Body of pancreas (tissue), 4 donors: ENCODE data around the gene RBM48. TPM values are rescaled to one million over a fixed set of nuclear protein-coding genes. Genes with fewer than 3 reads are reported as not detected.
"Not testable (repeated sequence)": the region's sequence is repeated elsewhere in the genome, so short reads cannot be mapped to it uniquely, and the experiment has no call there.

ENCODE experiments used
- ATAC-seq: fragments of 150-250 bp; one replicate; pipeline ENCODE4 v1.9.1; 2016
- DNase-seq, 4 donors: peaks; one replicate each; pipeline ENCODE4 v3.0.0-alpha.2; 2019
- H3K27ac ChIP-seq, 4 donors: fragments of 200-600 bp; sonication (generic); 1 replicate in 3 of 4; 2 replicates in 1 of 4; pipeline versions ENCODE4 v1.5.1 to v1.6.1; 2016 to 2019; ENCODE audit warnings: mild to moderate bottlenecking in 1 of 4, mixed read lengths in 1 of 4, moderate library complexity in 1 of 4
- H3K27me3 ChIP-seq, 2 donors: fragments of 200-600 bp; sonication (generic); one replicate each; pipeline ENCODE4 v1.6.0; 2016; ENCODE audit warnings: mild to moderate bottlenecking in 1 of 2
- H3K36me3 ChIP-seq, 2 donors: fragments of 200-600 bp; sonication (generic); replicated peaks in 1 of 2; 2 replicates each; pipeline ENCODE4 v1.5.1; 2016; ENCODE audit warnings: low read depth in 2 of 2; ENCODE audit not compliant: insufficient read depth in 1 of 2
- H3K4me1 ChIP-seq: fragments of 200-600 bp; sonication (generic); one replicate; pipeline ENCODE4 v1.6.0; 2016
- H3K4me3 ChIP-seq, 2 donors: fragments of 200-600 bp; sonication (generic); 1 replicate in 1 of 2; 2 replicates in 1 of 2; pipeline ENCODE4 v1.5.1; 2016 to 2019
- H3K9me3 ChIP-seq, 3 donors: fragments of 200-600 bp; sonication (generic); 1 replicate in 2 of 3; 2 replicates in 1 of 3; pipeline ENCODE4 v1.5.1; 2016
- CTCF ChIP-seq, 7 experiments: fragments of 450-650 bp in 4 of 7; fragments of 200-600 bp in 3 of 7; sonication (generic) in 3 of 7; IDR thresholded peaks; one replicate each; pipeline ENCODE4 v1.5.1; 2016 to 2019; ENCODE audit warnings: antibody characterized with exemption in 7 of 7
- POLR2A ChIP-seq, 3 donors: fragments of 450-650 bp; IDR thresholded peaks; one replicate each; pipeline ENCODE4 v1.6.1; 2016; ENCODE audit warnings: antibody characterized with exemption in 3 of 3, mild to moderate bottlenecking in 2 of 3
- WGBS, 2 donors: methylation state at CpG; one replicate each; pipeline ENCODE4 v1.1.5; 2017; 5-methylcytosine and 5-hydroxymethylcytosine counted together
- intact Hi-C: fragments of 100-400 bp; cut with DNase I; formaldehyde crosslinking; loops from one replicate; pipeline ENCODE4 v1.15.1; 2023
- total RNA-seq, 2 donors: library from RNA; depleted of rRNA; stranded (reverse); fragments of >200 nt; gene quantifications; one replicate each; pipeline ENCODE4 v1.1.0, GENCODE V29; 2016

The RBM48 gene
- total RNA-seq, result 10 to 100 TPM in 1 of 2 donors, 1 to 10 TPM in 1; 9.3 to 14.2 TPM

- intact Hi-C loops, result no loop called here
Observed at GRCh38 chr7:92528188-92528957, at the start of gene RBM48, which contains the start of gene PEX1. Gene RBM48, plus strand, starts transcription at chr7:92528795. Its CDS starts 19 bp downstream, at chr7:92528814. Gene PEX1, minus strand, starts transcription at chr7:92528520. Its CDS starts 85 bp downstream, at chr7:92528435.

GRCh38 chr7:92479146-92479545 lies 49.4 kb upstream of the RBM48 start:
- DNase-seq, ATAC-seq, H3K27me3 ChIP-seq, intact Hi-C loops, H3K27ac ChIP-seq, H3K9me3 ChIP-seq, H3K4me1 ChIP-seq, H3K36me3 ChIP-seq, H3K4me3 ChIP-seq: not testable (repeated sequence)
- 93 to 98% methylated on average over 4 of the region's 4 CpGs for WGBS, 2 donors

More at GRCh38 chr7:92528188-92528957, at the start of gene RBM48, which contains the start of gene PEX1:
- Histone ChIP-seq H3K4me1 (peaks cover 23% of the 10 kb centered on the region), H3K27me3 (no peaks in the 10 kb centered on the region), H3K9me3 (no peaks in the 10 kb centered on the region), H3K4me3 (peak within 1 kb of the TSS; percentile 43 to 78), H3K27ac (peak within 1 kb of the TSS; percentile 64 to 86 (median 76)), H3K36me3 (peaks cover 0 to 14% of the 10 kb centered on the region in 2 donors)
- ATAC-seq, result peak; percentile 99
- TF ChIP-seq POLR2A (IDR thresholded peaks at IDR 0.05), result peak; percentile 11 to 79 (median 76)
- TF ChIP-seq CTCF (IDR thresholded peaks at IDR 0.05), result peak; percentile 24 to 88 (median 39)
- 0% methylated on average over 26 to 77 of the region's 79 CpGs for WGBS, 2 donors
- DNase-seq, result peak; percentile 96 to 98 (median 96)

GRCh38 chr7:92483624-92484023 lies 45.0 kb upstream of the RBM48 start:
- H3K9me3 ChIP-seq, H3K27me3 ChIP-seq, H3K27ac ChIP-seq, ATAC-seq, H3K4me1 ChIP-seq, intact Hi-C loops, H3K4me3 ChIP-seq, DNase-seq: not testable (repeated sequence)
- 59 to 69% methylated on average over 6 of the region's 6 CpGs for WGBS, 2 donors
- H3K36me3 ChIP-seq, result peaks cover 0 to 11% of the 10 kb centered on the region in 2 donors

GRCh38 chr7:92484226-92484625 lies 44.4 kb upstream of the RBM48 start:
- intact Hi-C loops, H3K4me3 ChIP-seq, H3K27ac ChIP-seq, H3K27me3 ChIP-seq, DNase-seq, ATAC-seq, H3K4me1 ChIP-seq, H3K9me3 ChIP-seq: not testable (repeated sequence)
- H3K36me3 ChIP-seq, result peaks cover 0 to 11% of the 10 kb centered on the region in 2 donors
- WGBS, 2 donors, result 90 to 93% methylated on average over 6 of the region's 6 CpGs

GRCh38 chr7:92485267-92485892 lies 43.2 kb upstream of the RBM48 start:
- no peaks in the 10 kb centered on the region for H3K9me3 ChIP-seq
- no peak for ATAC-seq
- intact Hi-C loops, result no loop called here
- TF ChIP-seq POLR2A (IDR thresholded peaks at IDR 0.05), result no peak
- TF ChIP-seq CTCF (IDR thresholded peaks at IDR 0.05), result no peak
- DNase-seq, result no peak
- H3K27me3 ChIP-seq, result no peaks in the 10 kb centered on the region
- 77 to 78% methylated on average over 2 of the region's 2 CpGs for WGBS, 2 donors
- H3K4me1 ChIP-seq, result peaks cover 13% of the 10 kb centered on the region
- peaks cover 0 to 11% of the 10 kb centered on the region in 2 donors for H3K36me3 ChIP-seq
- no peak overlapping the region for H3K4me3 ChIP-seq
- no peak overlapping the region for H3K27ac ChIP-seq

GRCh38 chr7:92485974-92486373 lies 42.6 kb upstream of the RBM48 start:
- no peak for ATAC-seq
- Histone ChIP-seq H3K4me3 (no peak overlapping the region), H3K27me3 (no peaks in the 10 kb centered on the region), H3K36me3 (peaks cover 0 to 11% of the 10 kb centered on the region in 2 donors), H3K27ac (no peak overlapping the region), H3K4me1 (peaks cover 17% of the 10 kb centered on the region), H3K9me3 (no peaks in the 10 kb centered on the region)
- no peak for DNase-seq
- intact Hi-C loops, result no loop called here
- TF ChIP-seq CTCF (IDR thresholded peaks at IDR 0.05), result no peak
- whole genome bisulfite sequencing, 2 donors, result 75 to 76% methylated on average over 2 of the region's 2 CpGs
